SU-DHL-6 (cell line): ENCODE data around the gene KLHDC9.

Experiments used
- EZH2phosphoT487 ChIP-seq: fragments of 200-600 bp; sonication (generic), shearing (Covaris generic); conservative IDR thresholded peaks from 2 replicates; pipeline ENCODE4 v1.6.1; 2018; ENCODE audit warnings: mild to moderate bottlenecking, antibody characterized with exemption, low read length, moderate library complexity, mixed read lengths
- TF ChIP-seq, protein P1 (sequence below): fragments of 200-600 bp; sonication (generic); IDR thresholded peaks from one replicate; pipeline ENCODE4 v1.5.1; 2017; ENCODE audit warnings: antibody characterized with exemption, mild to moderate bottlenecking, low read length, moderate library complexity; ENCODE audit not compliant: insufficient read depth, poor library complexity, severe bottlenecking

DNA sequence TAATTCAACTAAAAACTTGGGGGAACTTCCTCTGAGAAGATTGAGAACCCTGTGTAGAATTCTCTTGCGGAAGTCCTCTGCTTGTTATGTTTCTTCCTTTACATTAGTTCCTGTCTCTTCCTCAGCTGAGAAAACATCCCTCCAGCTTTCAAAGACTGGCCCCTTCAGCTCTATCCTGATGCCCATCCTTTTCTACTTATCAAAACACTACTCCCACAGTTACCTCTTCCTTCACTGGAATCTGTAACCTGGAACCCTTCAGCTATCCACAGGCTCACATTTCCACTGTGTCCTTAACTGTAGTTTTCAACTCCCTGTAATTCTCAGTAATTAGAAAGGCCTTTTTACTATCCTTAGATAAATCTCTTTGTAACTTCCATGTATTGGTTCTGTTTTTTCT lies 40.3 kb downstream of the KLHDC9 start:
- TF ChIP-seq, protein P1, sequence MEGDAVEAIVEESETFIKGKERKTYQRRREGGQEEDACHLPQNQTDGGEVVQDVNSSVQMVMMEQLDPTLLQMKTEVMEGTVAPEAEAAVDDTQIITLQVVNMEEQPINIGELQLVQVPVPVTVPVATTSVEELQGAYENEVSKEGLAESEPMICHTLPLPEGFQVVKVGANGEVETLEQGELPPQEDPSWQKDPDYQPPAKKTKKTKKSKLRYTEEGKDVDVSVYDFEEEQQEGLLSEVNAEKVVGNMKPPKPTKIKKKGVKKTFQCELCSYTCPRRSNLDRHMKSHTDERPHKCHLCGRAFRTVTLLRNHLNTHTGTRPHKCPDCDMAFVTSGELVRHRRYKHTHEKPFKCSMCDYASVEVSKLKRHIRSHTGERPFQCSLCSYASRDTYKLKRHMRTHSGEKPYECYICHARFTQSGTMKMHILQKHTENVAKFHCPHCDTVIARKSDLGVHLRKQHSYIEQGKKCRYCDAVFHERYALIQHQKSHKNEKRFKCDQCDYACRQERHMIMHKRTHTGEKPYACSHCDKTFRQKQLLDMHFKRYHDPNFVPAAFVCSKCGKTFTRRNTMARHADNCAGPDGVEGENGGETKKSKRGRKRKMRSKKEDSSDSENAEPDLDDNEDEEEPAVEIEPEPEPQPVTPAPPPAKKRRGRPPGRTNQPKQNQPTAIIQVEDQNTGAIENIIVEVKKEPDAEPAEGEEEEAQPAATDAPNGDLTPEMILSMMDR, result no peak
- TF ChIP-seq EZH2phosphoT487, result no peak
